GM19324 (cell line): ENCODE measurements around the gene TRPM8.

Experiments used
- ATAC-seq: cut with Tn5 transposase; IDR thresholded peaks from one replicate; pipeline ENCODE4 v1.9.1; 2021; ENCODE audit warnings: mild to moderate bottlenecking, moderate library complexity; ENCODE audit not compliant: unreplicated experiment, low FRiP score

TRPM8 gene

GRCh38 chr2:233972941-233973575 lies 55.9 kb downstream of the TRPM8 start:
- no peak for ATAC-seq

GRCh38 chr2:233973786-233974185 lies 56.6 kb downstream of the TRPM8 start:
- ATAC-seq = no peak

GRCh38 chr2:233974530-233975071 lies 57.4 kb downstream of the TRPM8 start:
- no peak for ATAC-seq

- no peak for ATAC-seq
Observed at GRCh38 chr2:233976087-233976486, 58.9 kb downstream of the TRPM8 start.

DNA sequence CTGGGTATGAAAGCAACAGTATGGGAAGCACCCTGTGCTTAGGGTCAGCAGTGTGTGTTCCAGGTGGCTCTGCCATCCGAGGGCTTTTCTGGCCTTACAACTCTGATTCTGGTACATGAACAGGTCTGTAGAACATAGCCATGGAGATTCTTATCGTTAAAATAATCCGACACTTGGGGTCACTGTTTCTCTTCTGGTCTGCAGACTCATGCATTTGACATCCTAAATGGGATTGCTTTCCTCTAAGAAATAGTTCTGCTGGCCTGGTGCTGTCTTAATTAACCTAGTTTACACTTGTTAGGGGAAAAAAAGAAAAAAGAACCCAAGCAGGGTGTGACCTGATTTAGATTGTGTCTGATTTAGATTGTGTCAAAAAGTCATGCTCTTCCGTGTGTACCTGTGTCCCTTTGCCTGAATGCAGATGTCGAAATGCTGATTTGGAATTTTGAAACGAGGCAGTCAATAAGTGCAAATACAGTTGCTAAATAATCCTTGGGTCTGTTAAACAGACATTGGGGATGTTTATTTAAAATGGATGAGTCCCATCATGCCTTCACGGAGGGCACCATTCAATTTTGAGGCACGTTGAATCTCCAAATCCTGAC lies 59.6 kb downstream of the TRPM8 start:
- ATAC-seq = no peak

DNA sequence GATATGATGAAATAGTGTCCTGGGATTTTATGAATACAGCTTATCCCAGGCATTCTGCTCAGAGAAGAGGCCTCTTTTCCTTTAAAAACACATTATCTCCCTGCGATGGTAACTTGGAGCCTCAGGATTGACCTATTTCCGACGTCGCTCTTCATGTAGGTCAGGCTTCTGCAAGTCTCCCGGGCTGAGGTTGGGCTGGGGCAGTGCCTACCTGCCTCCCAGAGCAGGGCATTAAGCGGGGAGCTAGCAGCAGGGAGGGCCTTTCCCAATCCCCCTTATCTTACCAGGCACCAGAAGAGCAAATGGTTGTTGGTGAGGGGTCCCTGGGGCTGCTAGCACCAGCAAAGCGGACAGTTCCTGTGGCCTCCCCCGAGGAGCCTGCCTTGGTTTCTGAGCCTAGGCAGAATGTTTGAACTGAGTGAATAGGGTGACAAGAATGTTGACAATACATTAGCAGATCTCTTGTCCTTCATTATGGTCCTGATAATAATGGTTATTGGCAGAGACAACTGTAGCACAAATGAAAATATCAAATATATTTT lies 60.2 kb downstream of the TRPM8 start:
- ATAC-seq = no peak

DNA sequence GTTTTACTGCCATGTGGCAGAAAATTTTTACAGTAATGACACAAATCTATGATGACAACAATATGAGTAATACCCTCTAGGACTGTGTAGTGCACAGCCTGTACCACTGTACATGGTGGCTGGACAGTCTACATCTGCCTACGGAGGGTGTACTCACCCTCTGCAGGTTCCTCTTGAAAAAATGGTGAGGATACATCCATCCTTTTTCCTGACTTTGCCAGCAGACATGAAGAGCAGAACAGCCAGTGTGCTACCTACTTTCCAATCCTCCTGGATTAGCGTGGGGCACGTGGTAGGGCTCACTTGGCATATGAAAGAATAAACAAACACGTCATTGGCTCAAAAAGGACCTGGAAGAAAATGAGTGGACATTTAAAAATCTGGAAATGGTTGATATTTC lies 62.6 kb downstream of the TRPM8 start:
- no peak for ATAC-seq

- ATAC-seq = no peak
Observed at GRCh38 chr2:233980955-233981561, 63.9 kb downstream of the TRPM8 start.

- no peak for ATAC-seq
Observed at GRCh38 chr2:233981574-233982420, 64.6 kb downstream of the TRPM8 start.

- no peak for ATAC-seq
Observed at GRCh38 chr2:233982421-233983121, 65.4 kb downstream of the TRPM8 start.

DNA sequence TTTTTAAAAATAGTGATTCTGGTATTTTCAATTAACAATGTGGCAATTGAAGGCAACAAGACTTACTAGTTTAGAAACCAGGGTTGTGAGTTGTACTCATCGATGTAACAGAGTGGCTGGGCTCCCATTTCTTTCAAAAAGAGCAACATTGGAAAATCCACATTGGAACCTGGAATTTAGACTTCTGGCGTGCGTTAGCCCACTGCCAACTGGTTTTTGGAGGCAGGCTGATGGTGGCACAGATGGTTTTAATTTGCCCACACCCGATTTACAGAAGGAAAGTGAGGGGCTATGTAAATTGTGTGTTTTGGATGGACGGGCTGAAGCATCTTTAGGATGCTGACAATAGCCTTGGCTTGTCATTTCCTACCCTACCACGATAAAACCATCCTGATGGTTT lies 66.3 kb downstream of the TRPM8 start:
- ATAC-seq = no peak

- ATAC-seq = no peak
Observed at GRCh38 chr2:233988581-233988980, 71.4 kb downstream of the TRPM8 start.

DNA sequence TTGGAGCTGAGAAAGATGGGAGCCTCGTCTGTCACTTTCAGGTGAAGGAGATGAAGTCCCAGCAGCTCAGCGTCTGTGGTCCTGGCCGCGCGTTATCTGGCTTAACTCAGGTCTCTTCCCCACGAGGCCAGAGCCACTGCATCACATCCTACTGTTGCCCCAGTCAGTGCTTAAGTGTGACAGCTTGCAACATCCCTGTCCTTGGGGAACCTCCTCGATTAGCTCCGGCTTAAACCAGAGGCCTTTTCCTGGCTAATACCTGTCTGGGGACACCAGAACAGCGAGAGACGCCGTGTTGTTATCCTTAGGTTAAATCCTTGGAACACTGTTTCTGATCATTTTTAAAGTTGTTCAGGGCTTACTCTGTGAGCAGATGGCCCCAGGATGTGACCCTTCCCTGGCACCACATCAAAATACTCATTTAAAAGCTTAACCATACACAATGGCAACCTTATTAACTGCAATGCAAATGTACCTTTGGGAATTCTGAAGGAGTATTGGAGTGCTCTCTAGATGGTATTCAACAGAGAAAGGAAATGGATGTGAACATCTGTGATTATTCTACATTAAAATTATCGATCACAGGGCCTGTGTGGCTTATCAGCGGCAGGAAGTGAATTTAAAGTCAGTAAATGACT lies 72.2 kb downstream of the TRPM8 start:
- no peak for ATAC-seq

- ATAC-seq = no peak
Observed at GRCh38 chr2:233990261-233990798, 73.2 kb downstream of the TRPM8 start.

DNA sequence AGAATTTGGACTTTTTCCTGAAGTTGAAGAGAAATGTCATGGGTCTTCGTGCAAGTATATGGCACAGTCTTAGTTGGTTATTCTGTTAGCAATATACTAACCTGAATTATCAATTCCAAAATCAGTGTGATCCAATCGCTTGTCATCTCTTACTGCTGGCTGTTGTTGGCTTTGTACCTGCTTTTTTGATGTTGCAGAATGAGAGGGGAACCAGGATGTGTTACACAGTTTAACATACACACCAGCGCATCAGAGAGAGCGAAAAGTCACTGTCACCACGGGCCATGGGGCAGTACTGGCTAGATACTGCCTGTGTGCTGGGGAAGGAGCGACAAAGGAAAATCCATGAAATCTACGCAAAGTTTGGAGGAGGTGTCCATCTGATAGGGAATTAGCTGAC lies 74.0 kb downstream of the TRPM8 start:
- no peak for ATAC-seq

DNA sequence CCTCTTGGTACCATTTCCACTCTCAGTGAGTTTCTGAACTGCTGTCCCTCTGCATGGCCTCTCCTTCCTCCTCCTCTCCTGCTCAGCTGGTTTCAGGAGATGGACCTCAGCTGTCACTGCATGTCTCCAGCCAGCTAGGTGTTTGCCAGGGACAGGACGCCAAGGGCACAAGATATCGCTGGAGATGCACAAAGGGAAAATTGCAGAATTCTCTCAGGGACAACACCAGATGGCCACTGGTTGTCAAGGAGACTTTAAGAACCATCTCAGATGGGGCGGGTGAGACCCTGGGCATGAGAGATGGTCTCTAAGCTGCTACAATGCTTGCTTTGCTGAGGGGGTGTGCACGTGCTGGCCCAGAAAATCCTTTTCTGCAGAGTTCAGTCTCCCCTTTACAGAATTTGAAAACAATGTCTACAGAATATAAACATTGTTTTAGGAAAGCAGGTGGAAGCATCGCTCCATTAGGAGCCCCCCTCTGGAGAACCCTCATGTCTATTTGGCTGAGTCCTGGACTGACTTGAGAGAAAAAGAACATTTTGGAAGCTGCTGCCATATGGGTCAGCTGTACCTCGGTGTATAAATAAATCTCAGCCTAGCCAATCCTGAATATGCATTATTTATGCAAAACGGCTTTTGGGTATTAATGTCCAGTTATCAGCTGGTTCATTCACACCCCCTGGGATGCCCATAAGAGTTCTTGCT lies 75.5 kb downstream of the TRPM8 start:
- no peak for ATAC-seq

GRCh38 chr2:233993461-233993860 lies 76.3 kb downstream of the TRPM8 start:
- no peak for ATAC-seq

DNA sequence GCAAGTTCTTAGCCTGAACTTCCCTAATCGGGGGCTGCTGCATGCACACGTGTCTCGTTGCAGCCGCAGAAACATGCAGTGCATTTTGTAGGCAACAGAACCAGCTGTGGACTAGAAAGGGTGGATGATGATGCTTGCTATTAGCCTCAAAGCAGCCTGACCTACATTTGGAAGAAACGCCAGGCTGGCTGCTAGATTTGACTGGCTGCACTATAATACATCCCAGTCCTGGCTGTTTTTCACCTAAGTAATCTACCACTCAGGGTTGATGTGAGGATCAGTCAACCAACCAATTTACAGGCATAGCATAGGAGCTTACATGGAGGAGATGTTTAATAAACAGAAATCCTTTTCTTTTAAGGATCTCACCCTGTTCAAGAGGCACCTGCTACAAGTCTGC lies 77.0 kb downstream of the TRPM8 start:
- ATAC-seq = no peak

GRCh38 chr2:233996000-233996399 lies 78.8 kb downstream of the TRPM8 start:
- no peak for ATAC-seq
